K562 (cell line): ENCODE results near the gene TRIM44. TPM values are rescaled to one million over a fixed set of nuclear protein-coding genes. Genes with fewer than 3 reads are reported as not detected.

Experiments
- ARID2 ChIP-seq: fragments of 450-650 bp; IDR thresholded peaks from 2 replicates; pipeline ENCODE4 v1.6.1; 2017; ENCODE audit warnings: antibody characterized with exemption, mild to moderate bottlenecking
- ZFPM2 ChIP-seq: fragments of 250-450 bp; sonication (Bioruptor Pico); IDR thresholded peaks from 2 replicates; pipeline ENCODE4 v1.5.1; 2022; ENCODE audit warnings: mild to moderate bottlenecking
- polyA plus RNA-seq, 8 experiments: library from polyadenylated mRNA; depleted of rRNA in 4 of 8; stranded (reverse) in 5 of 8; unstranded in 3 of 8; fragments of >200 nt; fragmentation: Nextera tagmentation in 2 of 8; fragmentation: Illumina TruSeq in 1 of 8; extraction: Ambion mirVana in 2 of 8; extraction: Trizol in 1 of 8; gene quantifications; 2 replicates each; pipeline versions ENCODE4 v1.2.1 to v1.2.3, GENCODE V29; 2011 to 2014; ENCODE audit warnings: inconsistent platforms in 1 of 8, missing spikeins in 1 of 8
- total RNA-seq, 7 experiments: library from RNA; depleted of rRNA in 6 of 7; stranded (reverse); fragments of >200 nt in 6 of 7; fragmentation: Illumina TruSeq in 2 of 7; extraction: Trizol in 2 of 7; gene quantifications; 2 replicates each; pipeline versions ENCODE4 v1.2.1 to v1.2.3, GENCODE V29; 2011 to 2021; ENCODE audit warnings: low replicate concordance in 1 of 7
- TF ChIP-seq, protein P1 (sequence below), 2 experiments: fragments of 450-650 bp in 1 of 2; sonication (generic) in 1 of 2; formaldehyde crosslinking in 1 of 2; IDR thresholded peaks; 2 replicates each; pipeline versions ENCODE4 v1.7.1 to v1.9.0; 2016 to 2022; ENCODE audit warnings: inconsistent platforms in 1 of 2, mild to moderate bottlenecking in 1 of 2, missing genetic modification reagents in 1 of 2

Gene TRIM44
- total and polyA plus RNA-seq, 9 of the 15 experiments (the other 6 are each of a cell fraction or from before 2014, with no cell fraction given): 8.3 to 105 (median 37.2) TPM

DNA sequence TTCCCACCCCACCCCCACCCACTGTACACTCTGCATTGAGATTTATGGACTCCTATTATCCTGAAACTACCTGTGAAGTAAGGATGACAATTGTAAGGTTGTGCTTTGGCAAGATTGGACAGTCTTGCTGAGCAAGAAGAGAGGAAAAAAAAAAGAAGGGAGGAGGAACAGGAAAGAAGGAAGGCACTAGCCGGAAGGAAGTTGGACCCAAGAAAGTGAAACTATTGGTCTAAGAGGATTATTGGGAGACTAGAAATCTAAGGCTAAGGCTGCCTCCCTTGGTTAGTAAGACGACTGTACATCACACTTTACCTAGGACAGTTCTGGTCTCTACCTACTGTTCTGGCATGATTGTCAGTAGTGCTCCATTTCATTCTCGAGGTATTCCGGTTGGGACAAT is 12.1 kb upstream of the TRIM44 start (continued):
- TF ChIP-seq, protein P1, sequence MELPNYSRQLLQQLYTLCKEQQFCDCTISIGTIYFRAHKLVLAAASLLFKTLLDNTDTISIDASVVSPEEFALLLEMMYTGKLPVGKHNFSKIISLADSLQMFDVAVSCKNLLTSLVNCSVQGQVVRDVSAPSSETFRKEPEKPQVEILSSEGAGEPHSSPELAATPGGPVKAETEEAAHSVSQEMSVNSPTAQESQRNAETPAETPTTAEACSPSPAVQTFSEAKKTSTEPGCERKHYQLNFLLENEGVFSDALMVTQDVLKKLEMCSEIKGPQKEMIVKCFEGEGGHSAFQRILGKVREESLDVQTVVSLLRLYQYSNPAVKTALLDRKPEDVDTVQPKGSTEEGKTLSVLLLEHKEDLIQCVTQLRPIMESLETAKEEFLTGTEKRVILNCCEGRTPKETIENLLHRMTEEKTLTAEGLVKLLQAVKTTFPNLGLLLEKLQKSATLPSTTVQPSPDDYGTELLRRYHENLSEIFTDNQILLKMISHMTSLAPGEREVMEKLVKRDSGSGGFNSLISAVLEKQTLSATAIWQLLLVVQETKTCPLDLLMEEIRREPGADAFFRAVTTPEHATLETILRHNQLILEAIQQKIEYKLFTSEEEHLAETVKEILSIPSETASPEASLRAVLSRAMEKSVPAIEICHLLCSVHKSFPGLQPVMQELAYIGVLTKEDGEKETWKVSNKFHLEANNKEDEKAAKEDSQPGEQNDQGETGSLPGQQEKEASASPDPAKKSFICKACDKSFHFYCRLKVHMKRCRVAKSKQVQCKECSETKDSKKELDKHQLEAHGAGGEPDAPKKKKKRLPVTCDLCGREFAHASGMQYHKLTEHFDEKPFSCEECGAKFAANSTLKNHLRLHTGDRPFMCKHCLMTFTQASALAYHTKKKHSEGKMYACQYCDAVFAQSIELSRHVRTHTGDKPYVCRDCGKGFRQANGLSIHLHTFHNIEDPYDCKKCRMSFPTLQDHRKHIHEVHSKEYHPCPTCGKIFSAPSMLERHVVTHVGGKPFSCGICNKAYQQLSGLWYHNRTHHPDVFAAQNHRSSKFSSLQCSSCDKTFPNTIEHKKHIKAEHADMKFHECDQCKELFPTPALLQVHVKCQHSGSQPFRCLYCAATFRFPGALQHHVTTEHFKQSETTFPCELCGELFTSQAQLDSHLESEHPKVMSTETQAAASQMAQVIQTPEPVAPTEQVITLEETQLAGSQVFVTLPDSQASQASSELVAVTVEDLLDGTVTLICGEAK (IDR thresholded peaks at IDR 0.05): peak; percentile 70
- TF ChIP-seq, protein P1 (CRISPR knock-in tag; IDR thresholded peaks at IDR 0.05): no peak
- no peak for TF ChIP-seq ZFPM2 (CRISPR knock-in tag)
- TF ChIP-seq ARID2: no peak
- TF ChIP-seq, all 486 proteins: peak for 2
